HUES64 (cell line): ENCODE data around the gene CCDC116.
A peak's percentile ranks its signal among the peaks of the same experiment; 100 is the strongest.

Experiments
- H3K27ac ChIP-seq: 2 replicates; pipeline ENCODE4 v1.7.0; 2013; ENCODE audit warnings: low read depth, low read length, inconsistent platforms
- H3K27me3 ChIP-seq: 2 replicates; pipeline ENCODE4 v1.6.1; 2013; ENCODE audit warnings: mild to moderate bottlenecking, low read length; ENCODE audit not compliant: insufficient read depth
- H3K36me3 ChIP-seq: 2 replicates; pipeline ENCODE4 v1.6.1; 2013; ENCODE audit warnings: mild to moderate bottlenecking, low read length; ENCODE audit not compliant: insufficient read depth
- H3K4me1 ChIP-seq: 2 replicates; pipeline ENCODE4 v1.6.1; 2013; ENCODE audit warnings: mild to moderate bottlenecking, low read length, moderate library complexity; ENCODE audit not compliant: insufficient read depth
- H3K4me3 ChIP-seq: 2 replicates; pipeline ENCODE4 v1.5.1; 2013; ENCODE audit warnings: mild to moderate bottlenecking, low read length, moderate library complexity
- H3K9ac ChIP-seq: 2 replicates; pipeline ENCODE4 v1.6.1; 2013; ENCODE audit warnings: mild to moderate bottlenecking, low read depth, low read length
- H3K9me3 ChIP-seq: 2 replicates; pipeline ENCODE4 v1.6.1; 2013; ENCODE audit warnings: low read depth, low read length; ENCODE audit not compliant: insufficient read depth
- WGBS: fragments of 150-250, 120-280 bp; methylation state at CpG from one replicate; pipeline ENCODE4 v1.1.7; 2013; ENCODE audit warnings: missing lambda C conversion rate; 5-methylcytosine and 5-hydroxymethylcytosine counted together

Gene CCDC116

DNA sequence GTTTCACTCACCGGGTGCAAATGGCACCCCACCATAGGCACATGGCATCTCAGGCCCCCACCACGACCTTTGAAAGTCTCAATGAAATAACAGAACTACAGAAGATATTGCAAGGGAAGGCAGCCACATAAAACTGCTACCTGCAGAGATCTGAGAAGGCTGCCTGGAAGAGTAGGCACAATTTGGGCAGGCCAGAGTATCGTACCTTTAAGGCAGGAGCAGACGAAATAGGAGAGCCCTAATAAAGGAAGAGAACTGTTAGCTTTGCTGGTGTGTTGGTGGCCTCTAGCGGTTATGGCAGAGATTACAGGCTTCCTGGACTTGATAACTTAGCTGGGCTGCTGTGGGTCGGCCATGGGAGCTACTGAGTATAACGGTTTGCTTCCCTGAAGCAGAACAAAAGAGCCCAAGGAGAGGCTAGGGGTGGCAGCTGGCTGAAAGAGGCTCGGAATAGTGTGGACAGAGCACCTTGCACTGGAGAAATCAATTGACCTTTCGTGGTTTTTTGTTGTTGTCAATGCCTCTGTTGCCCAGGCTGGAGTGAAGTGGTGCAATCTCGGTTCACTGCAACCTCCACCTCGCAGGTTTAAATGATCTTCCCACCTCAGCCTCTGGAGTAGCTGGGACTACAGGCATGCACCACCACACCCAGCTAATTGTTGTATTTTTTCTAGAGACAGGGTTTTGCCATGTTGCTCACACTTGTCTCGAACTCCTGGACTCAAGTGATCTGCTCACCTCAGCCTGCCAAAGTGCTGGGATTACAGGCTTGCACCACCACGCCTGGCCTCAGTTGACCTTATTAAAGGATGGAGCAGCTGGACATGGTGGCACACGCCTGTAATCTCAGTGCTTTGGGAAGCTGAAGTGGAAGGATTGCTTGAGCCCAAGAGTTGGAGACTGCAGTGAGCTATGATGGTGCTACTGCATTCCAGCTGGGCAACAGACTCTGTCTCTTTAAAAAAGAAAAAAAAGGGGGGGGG is 14.3 kb downstream of the CCDC116 start:
- H3K27ac ChIP-seq: no peak overlapping the region
- peaks cover 6% of the 10 kb centered on the region; the same call in 1 of the 2 replicates for H3K4me1 ChIP-seq
- H3K9ac ChIP-seq: no peak overlapping the region
- no peaks in the 10 kb centered on the region for H3K9me3 ChIP-seq
- no peak overlapping the region for H3K4me3 ChIP-seq
- WGBS: 68% methylated on average over 14 of the region's 14 CpGs
- peaks cover 23% of the 10 kb centered on the region; the same call in 1 of the 2 replicates for H3K36me3 ChIP-seq
- H3K27me3 ChIP-seq: no peaks in the 10 kb centered on the region

- no peaks in the 10 kb centered on the region for H3K9me3 ChIP-seq
- peaks cover 29% of the 10 kb centered on the region for H3K36me3 ChIP-seq
- H3K27ac ChIP-seq: no peak overlapping the region
- 88% methylated on average over 7 of the region's 7 CpGs for WGBS
- peaks cover 12% of the 10 kb centered on the region; the same call in 1 of the 2 replicates for H3K4me1 ChIP-seq
- H3K27me3 ChIP-seq: no peaks in the 10 kb centered on the region
- no peak overlapping the region for H3K9ac ChIP-seq
- no peak overlapping the region for H3K4me3 ChIP-seq
Measured at GRCh38 chr22:21650280-21650679, 17.7 kb downstream of the CCDC116 start.

- Histone ChIP-seq H3K9me3 (no peaks in the 10 kb centered on the region), H3K36me3 (peaks cover 31% of the 10 kb centered on the region), H3K9ac (peak overlapping the region; percentile 82), H3K4me3 (peak overlapping the region; percentile 78), H3K27me3 (no peaks in the 10 kb centered on the region), H3K4me1 (peaks cover 12% of the 10 kb centered on the region; the same call in 1 of the 2 replicates), H3K27ac (peak overlapping the region; percentile 86)
- WGBS: 5% methylated on average over 5 of the region's 6 CpGs
Measured at GRCh38 chr22:21650823-21651520, 18.4 kb downstream of the CCDC116 start.

GRCh38 chr22:21651521-21652009 is 19.0 kb downstream of the CCDC116 start:
- Histone ChIP-seq H3K27me3 (no peaks in the 10 kb centered on the region), H3K36me3 (peaks cover 30% of the 10 kb centered on the region), H3K4me3 (peak overlapping the region; percentile 78), H3K27ac (peak overlapping the region; percentile 86), H3K9me3 (no peaks in the 10 kb centered on the region), H3K9ac (peak overlapping the region; percentile 82), H3K4me1 (peaks cover 14% of the 10 kb centered on the region)
- under 1% methylated on average over 24 of the region's 29 CpGs for WGBS

GRCh38 chr22:21652010-21652546 is 19.5 kb downstream of the CCDC116 start:
- peaks cover 32% of the 10 kb centered on the region for H3K36me3 ChIP-seq

DNA sequence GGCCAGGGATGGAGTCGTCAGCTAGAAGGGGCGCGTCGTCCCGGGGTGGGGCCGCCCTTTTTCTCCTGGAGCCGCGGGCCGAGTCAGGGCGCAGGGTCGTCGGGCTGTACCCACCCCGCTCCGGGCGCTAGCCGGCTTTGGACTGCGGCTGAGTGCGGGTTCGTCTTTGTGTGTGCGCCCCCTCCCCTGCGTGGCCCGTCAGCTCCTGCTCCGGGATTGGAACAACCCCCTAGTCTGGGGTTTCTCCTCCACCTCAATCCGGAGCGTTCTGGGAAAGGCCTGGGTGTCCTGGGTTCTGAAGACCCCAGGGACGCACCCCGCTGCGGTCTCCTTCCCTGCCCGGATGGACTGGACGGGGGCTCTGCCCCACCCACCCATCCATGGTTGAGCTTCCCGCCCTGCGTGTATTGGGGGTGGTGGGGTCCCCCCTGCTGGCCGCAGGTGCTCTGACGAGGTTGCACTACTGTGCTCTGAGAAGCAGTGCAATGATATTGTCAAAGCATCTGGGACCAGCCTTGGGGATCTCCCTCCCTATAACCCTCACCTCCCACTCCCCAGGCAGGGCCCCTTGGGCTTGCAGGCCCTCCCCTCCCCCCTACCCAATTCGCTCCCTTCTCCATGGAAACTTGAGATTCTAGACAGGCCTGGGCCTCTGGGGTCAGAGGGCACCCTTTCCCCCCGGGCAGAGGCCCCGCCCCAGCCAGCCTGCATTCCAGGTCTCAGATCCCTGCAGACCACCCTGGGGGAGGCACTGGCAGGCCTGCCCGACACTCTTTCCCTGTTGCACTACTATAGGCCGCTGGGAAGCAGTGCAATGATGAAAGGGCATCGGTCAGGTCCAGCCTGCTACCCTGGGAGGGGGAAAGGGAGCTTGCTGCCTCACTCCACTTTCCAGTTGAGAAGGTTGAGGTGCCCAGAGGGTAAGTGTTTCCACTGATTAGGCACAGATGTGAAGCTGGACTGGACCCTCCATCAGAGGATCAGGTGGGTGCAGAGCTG is 20.3 kb downstream of the CCDC116 start:
- WGBS: 4% methylated on average over 36 of the region's 40 CpGs
- Histone ChIP-seq H3K9me3 (no peaks in the 10 kb centered on the region), H3K36me3 (peaks cover 32% of the 10 kb centered on the region), H3K4me1 (peaks cover 18% of the 10 kb centered on the region), H3K27me3 (no peaks in the 10 kb centered on the region), H3K27ac (peak overlapping the region; percentile 68), H3K4me3 (peak overlapping the region; percentile 78), H3K9ac (peak overlapping the region; percentile 86)

More at GRCh38 chr22:21652010-21652546, 19.5 kb downstream of the CCDC116 start:
- WGBS: under 1% methylated on average over 44 of the region's 44 CpGs
- Histone ChIP-seq H3K9me3 (no peaks in the 10 kb centered on the region), H3K9ac (peak overlapping the region; percentile 86), H3K4me3 (peak overlapping the region; percentile 78), H3K4me1 (peaks cover 18% of the 10 kb centered on the region), H3K27ac (peak overlapping the region; percentile 86), H3K27me3 (no peaks in the 10 kb centered on the region)

DNA sequence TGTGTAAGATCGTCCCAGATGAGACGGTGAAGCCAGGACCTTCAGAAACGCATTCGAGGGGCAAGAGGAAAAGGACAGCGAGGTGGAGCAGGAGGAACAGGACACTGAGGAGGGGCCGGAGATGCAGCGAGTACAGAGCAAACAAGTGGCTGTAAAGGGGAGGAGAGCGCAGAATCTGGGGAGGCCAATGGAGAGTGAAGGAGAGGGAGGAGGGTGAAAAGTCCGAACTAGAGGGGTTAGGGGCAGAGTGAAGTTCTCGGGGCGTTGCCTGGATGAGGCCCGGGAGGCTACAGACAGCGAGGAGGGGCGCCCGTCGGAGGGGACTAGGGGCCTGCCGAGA is 24.4 kb downstream of the CCDC116 start:
- Histone ChIP-seq H3K4me3 (peak overlapping the region; percentile 63), H3K27me3 (no peaks in the 10 kb centered on the region; the same call in 1 of the 2 replicates), H3K4me1 (peaks cover 12% of the 10 kb centered on the region), H3K36me3 (peaks cover 24% of the 10 kb centered on the region), H3K9ac (peak overlapping the region; percentile 41), H3K27ac (peak overlapping the region; percentile 85; the same call in 1 of the 2 replicates), H3K9me3 (no peaks in the 10 kb centered on the region)
- WGBS: 26% methylated on average over 17 of the region's 17 CpGs

- peak overlapping the region; percentile 59 for H3K9ac ChIP-seq
- H3K9me3 ChIP-seq: no peaks in the 10 kb centered on the region
- under 1% methylated on average over 79 of the region's 79 CpGs for WGBS
- H3K27me3 ChIP-seq: no peaks in the 10 kb centered on the region; the same call in 1 of the 2 replicates
- peaks cover 12% of the 10 kb centered on the region for H3K4me1 ChIP-seq
- H3K27ac ChIP-seq: peak overlapping the region; percentile 85
- H3K36me3 ChIP-seq: peaks cover 24% of the 10 kb centered on the region
- H3K4me3 ChIP-seq: peak overlapping the region; percentile 63
Measured at GRCh38 chr22:21657360-21658032, 24.9 kb downstream of the CCDC116 start.

GRCh38 chr22:21659864-21660525 is 27.4 kb downstream of the CCDC116 start:
- Histone ChIP-seq H3K27ac (no peak overlapping the region), H3K4me1 (peaks cover 6% of the 10 kb centered on the region), H3K27me3 (no peaks in the 10 kb centered on the region; the same call in 1 of the 2 replicates), H3K4me3 (no peak overlapping the region), H3K36me3 (0 out of 2 replicates have a peak, but pooled peaks cover 8% of the 10 kb centered on the region), H3K9ac (no peak overlapping the region), H3K9me3 (no peaks in the 10 kb centered on the region)
- WGBS: 86% methylated on average over 7 of the region's 7 CpGs
